ENCODE results near the gene CARNS1.
"Not testable (repeated sequence)": the region's sequence is repeated elsewhere in the genome, so short reads cannot be mapped to it uniquely, and the experiment has no call there.

CARNS1 gene

GRCh38 chr11:67409781-67410368 lies 5.6 kb upstream of the CARNS1 start:
- DNase-seq (ENCODE audit: low spot score) = no peak

DNA sequence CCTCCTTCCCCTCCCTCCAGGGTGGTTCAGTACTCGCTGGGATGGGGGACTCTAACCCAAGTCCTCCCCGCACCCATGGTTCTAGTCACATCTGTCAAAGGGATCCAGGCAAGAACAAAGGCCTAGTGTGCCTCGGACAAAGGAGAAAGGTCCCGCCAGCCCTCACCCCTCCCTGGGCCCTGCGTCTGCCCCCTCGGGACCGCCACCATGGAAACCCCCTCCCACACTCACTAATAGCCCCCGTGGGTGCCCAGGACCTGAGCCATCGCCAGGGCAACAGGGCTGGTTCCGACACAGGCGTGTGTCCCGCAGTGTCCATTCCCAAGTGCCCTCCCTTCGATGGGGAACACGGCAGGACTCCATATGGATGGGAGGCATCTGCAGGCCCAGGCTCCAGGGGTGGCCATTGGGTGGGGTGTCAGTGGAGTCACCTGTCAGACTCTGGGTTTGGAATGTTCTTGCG lies 5.1 kb upstream of the CARNS1 start:
- DNase-seq (ENCODE audit: low spot score) = no peak

DNA sequence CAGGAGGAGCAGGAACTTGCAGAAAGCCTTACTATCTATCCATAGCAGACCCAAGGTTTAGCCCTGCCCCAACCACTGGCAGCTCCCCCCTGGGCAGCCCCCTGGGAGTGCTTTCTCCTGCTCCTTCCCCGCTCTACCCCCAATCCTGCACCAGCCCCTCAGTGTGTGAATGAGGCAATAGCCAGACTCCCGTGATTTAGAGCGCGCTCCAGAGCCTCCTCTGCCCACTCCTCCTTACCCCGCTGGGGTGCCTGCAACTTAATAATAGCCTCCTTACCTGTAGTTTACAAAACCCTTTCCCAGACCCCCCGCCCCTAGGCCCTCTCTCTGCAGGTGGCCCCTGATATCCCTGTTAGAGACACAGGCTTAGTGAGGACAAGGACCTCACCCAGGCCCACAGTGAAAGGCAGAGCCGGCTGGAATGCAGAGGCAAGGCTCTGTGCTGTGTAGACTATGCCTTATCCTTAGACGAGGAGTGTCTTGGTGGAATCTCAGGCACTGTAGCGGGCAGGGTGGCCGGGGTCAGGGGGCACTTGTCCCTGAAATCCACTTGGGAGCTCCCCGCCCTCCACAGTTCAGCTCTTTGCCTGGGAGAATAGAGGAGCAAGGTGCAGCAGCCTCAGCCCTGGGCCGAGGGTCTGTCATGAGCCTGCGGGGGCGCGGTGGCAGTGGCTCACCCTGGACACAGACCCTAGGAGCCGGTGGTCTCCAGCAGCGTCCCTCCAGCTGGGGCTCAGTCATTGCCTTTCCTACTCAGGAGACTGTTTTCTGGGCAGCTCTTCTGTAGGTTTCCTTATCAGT lies 4.3 kb upstream of the CARNS1 start:
- no peak for DNase-seq (ENCODE audit: low spot score)

- no peak for DNase-seq (ENCODE audit: low spot score)
Observed at GRCh38 chr11:67411785-67412152, 3.7 kb upstream of the CARNS1 start.

GRCh38 chr11:67412495-67413179 lies 2.8 kb upstream of the CARNS1 start:
- DNase-seq (ENCODE audit: low spot score) = no peak

GRCh38 chr11:67413266-67413849 lies 2.1 kb upstream of the CARNS1 start:
- no peak for DNase-seq (ENCODE audit: low spot score)

DNA sequence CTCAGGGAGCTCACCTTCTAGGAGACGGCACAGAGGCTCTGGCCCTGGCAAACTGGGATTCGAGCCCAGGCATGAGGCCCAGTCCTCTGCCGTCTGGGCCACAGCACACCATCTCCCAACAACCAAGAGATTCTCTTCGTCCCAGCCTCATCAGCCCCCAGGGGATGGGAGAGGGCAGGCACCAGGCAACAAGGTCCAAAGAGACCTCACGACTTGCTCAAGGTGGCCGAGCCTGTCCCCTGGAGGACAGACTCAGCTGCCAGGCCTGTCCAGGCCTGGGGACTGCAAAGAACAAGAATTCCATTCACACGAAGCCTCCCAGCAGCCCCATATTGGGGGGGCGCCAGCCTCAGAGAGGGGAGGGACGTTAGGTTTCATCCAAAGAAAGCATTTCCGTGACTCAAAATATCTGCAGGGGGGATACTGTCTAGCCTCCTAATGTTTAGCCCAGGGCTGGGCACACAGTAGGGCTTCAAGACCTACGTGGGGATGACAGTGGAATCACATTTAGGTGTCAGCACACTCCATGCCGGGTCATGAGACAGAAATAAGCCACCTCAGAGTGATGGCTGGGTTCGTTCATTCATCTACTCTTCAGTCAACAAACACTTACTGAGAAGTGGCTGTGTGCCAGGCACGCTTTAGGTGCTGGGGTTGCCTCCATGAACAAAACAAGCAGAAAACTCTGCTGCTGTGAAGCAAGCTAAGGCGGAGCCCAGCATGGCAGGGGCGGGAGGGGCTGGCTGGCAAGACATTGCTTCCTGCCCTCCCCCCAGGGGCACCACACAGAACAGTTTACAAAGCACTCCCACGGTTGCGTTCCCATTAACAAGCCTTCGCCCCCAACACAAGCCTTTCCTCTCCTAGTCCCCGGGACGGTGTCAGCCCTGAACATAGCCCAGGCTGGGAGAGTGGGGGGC lies 1.2 kb downstream of the CARNS1 start:
- no peak for DNase-seq (ENCODE audit: low spot score)

- no peak for DNase-seq (ENCODE audit: low spot score)
Observed at GRCh38 chr11:67417425-67417824, 1.9 kb downstream of the CARNS1 start.

DNA sequence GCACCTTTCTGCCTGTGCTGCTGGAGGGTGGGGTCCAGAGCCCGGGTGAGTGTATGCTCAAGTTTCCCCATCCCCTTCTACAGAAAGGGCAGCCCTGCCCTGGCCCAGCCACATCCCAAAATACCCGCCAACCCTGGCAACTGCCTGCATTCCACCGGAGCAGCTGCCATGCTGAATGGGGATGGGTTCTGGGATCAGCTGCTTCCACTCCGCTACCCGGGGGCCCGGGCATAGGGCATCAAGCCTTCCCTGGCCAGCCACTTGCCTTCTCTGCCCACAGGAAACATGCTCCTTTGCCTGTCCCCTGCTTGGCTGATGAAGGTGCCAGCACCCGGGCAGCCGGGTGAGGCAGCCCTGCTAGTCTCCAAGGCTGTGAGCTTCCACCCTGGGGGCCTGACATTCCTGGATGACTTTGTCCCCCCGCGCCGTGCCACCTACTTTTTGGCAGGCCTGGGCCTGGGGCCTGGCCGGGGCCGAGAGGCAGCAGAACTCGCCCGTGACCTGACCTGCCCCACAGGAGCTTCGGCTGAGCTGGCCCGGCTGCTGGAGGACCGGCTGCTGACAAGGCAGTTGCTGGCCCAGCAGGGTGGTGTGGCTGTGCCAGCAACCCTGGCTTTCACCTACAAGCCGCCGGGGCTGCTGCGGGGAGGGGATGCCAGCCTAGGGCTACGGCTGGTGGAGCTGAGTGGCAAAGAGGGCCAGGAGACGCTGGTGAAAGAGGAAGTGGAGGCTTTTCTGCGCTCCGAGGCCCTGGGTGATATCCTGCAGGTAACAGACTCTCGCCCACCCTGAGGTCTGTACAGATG lies 3.2 kb downstream of the CARNS1 start:
- peak; percentile 79 for DNase-seq (ENCODE audit: low spot score)

DNA sequence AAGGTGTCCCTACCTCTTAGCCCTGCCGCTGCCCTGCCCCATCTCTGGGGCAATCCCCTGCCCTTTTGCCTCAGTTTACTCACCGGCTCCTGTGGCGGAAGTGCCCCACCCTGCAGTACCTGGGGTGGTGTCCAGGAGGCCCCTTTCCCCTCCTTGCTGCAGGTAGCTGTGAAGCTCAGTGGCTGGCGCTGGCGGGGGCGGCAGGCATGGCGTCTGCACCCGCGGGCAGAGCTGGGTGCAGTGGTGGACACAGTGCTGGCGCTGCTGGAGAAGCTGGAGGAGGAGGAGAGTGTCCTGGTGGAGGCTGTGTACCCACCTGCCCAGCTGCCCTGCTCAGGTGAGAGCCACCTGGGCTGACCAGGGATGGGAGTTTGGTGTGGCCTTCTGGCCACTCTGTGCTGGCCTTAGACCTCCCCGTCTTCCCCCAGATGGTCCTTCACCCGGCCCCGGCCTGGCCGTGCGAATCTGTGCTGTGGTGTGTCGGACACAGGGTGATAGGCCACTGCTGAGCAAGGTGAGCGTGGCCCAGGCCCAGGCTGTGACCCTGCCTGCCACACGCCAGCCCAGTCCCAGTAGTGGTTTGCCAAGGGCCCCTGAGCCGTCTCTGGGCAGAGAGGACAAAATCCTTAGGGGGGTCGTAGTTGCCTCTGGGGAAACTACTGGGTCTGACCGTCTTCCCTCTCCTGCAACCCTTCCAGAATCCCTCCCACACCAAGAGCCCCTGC lies 4.0 kb downstream of the CARNS1 start:
- DNase-seq (ENCODE audit: low spot score) = no peak

- DNase-seq (ENCODE audit: low spot score) = no peak
Observed at GRCh38 chr11:67420147-67420645, 4.7 kb downstream of the CARNS1 start.

DNA sequence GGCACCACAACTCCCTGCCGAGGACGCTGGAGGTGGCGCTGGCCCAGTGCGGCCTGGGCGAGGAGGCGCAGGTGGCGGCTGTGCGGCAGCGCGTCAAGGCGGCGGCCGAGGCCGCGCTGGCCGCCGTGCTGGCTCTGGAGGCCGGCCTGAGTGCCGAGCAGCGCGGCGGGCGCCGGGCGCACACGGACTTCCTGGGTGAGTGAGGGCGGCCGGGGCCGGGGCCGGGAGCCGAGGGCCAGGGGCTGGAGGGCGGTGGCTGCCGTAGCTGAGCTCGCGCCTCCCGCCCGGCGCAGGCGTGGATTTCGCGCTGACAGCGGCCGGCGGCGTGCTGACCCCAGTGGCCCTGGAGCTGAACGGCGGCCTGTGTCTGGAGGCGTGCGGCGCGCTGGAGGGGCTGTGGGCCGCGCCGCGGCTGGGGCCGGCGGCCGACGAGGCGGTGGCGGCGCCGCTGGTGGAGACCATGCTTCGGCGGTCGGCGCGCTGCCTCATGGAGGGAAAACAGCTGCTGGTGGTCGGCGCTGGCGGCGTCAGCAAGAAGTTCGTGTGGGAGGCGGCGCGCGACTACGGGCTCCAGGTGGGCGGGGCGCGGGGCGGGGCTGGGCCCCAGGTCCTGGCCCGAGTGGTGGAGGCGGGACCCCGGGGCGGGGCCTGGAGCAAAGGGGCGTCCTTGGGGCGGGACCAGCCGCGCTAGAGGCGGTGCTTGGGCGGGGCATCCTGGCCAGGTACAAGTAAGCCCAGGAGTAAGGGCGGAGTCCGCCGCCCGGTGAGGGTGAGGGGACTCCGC lies 5.4 kb downstream of the CARNS1 start:
- DNase-seq (ENCODE audit: low spot score) = peak; percentile 94

DNA sequence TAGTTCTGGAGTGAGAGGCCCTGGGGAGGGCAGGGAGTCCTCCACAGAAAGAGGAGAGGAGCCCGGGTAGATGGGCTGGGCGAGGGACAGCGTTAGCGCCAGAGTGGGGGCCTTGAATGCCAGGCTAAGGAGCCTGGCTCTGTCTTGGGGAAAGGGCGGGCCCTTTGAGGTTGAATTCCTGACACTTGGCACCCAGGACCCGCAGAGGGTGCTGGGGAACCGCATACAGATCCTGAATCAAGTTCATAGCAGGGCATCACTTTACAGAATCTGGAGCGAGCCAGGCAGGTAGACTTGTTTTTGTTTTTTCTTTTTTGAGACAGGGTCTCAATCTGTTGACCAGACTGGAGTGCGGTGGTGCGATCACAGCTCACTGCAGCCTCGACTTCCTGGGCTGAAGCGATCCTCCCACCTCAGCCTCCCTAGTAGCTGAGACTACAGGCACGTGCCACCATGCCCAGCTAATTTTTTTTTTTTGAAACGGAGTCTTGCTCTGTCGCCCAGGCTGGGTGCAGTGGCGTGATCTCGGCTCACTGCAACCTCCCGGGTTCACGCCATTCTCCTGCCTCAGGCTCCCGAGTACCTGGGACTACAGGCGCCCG lies 6.1 kb downstream of the CARNS1 start:
- no peak for DNase-seq (ENCODE audit: low spot score)

DNA sequence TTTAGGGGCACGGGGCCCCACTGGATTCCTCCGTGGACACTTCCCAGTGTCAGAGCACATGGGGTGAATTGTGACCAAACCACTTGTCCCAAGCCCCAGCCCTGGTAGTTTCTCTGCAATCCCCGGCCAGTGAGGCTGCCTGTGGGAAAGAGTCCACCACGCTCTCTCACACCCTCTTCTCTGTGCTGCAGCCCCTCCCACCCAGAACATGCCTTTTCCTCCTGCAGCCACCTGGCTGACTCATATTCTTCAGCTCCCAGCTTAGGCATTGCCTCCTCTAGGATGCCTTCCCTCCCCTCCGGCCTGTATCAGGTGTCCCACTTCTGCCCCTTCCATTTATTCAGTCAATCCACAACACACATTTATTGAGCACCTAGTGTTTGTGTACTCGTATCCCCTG lies 7.4 kb downstream of the CARNS1 start:
- DNase-seq (ENCODE audit: low spot score) = no peak

DNA sequence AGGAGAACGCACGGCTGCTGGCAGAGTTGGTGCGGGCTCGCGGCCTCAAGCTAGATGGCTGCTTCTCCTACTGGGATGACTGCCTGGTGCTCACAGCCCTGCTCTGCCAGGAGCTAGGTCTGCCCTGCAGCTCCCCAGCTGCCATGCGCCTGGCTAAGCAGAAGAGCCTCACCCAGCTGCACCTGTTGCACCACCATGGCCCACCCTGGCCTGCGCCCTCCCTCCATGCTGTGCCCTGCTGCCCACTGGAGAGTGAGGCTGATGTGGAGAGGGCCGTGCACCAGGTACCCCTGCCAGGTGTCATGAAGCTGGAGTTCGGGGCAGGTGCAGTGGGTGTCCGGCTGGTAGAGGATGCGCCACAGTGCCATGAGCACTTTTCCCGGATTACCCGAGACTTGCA lies 8.0 kb downstream of the CARNS1 start:
- DNase-seq (ENCODE audit: low spot score) = no peak

GRCh38 chr11:67423891-67424613 lies 8.6 kb downstream of the CARNS1 start:
- no peak for DNase-seq (ENCODE audit: low spot score)

- not testable (repeated sequence) for DNase-seq (ENCODE audit: low spot score)
Observed at GRCh38 chr11:67427364-67427859, 11.9 kb downstream of the CARNS1 start.
